Stimulated activated CD4-positive, alpha-beta T cell treated with anti-CD3 and anti-CD28 coated beads, Interleukin-1b, Interleukin-23, amount 100 ng/mL, for 48 hours (primary cell): ENCODE results near the gene CTNNA3.
"Not testable (repeated sequence)": the region's sequence is repeated elsewhere in the genome, so short reads cannot be mapped to it uniquely, and the experiment has no call there.

Experiments used
- DNase-seq: peaks from one replicate; pipeline ENCODE4 v3.0.0-alpha.2; 2020

Gene CTNNA3

GRCh38 chr10:66505003-66505657 is 1190.9 kb downstream of the CTNNA3 start:
- DNase-seq: no peak

GRCh38 chr10:66501356-66501755 is 1194.6 kb downstream of the CTNNA3 start:
- DNase-seq: no peak

GRCh38 chr10:66483966-66484365 is 1212.0 kb downstream of the CTNNA3 start:
- no peak for DNase-seq

GRCh38 chr10:66472156-66472555 is 1223.8 kb downstream of the CTNNA3 start:
- DNase-seq: no peak

GRCh38 chr10:66467042-66467441 is 1229.0 kb downstream of the CTNNA3 start:
- DNase-seq: no peak

- DNase-seq: no peak
Observed at GRCh38 chr10:66466622-66467021, 1229.4 kb downstream of the CTNNA3 start.

- DNase-seq: no peak
Observed at GRCh38 chr10:66463611-66464010, 1232.4 kb downstream of the CTNNA3 start.

GRCh38 chr10:66457629-66458028 is 1238.4 kb downstream of the CTNNA3 start:
- no peak for DNase-seq

- no peak for DNase-seq
Observed at GRCh38 chr10:66455304-66455703, 1240.7 kb downstream of the CTNNA3 start.

- no peak for DNase-seq
Observed at GRCh38 chr10:66440568-66440967, 1255.4 kb downstream of the CTNNA3 start.

GRCh38 chr10:66414943-66415342 is 1281.1 kb downstream of the CTNNA3 start:
- DNase-seq: no peak

- DNase-seq: no peak
Observed at GRCh38 chr10:66405566-66405965, 1290.4 kb downstream of the CTNNA3 start.

- no peak for DNase-seq
Observed at GRCh38 chr10:66398669-66399068, 1297.3 kb downstream of the CTNNA3 start.

GRCh38 chr10:66394342-66395063 is 1301.5 kb downstream of the CTNNA3 start:
- no peak for DNase-seq

GRCh38 chr10:66390926-66391325 is 1305.1 kb downstream of the CTNNA3 start:
- DNase-seq: no peak

- no peak for DNase-seq
Observed at GRCh38 chr10:66381045-66381444, 1315.0 kb downstream of the CTNNA3 start.

GRCh38 chr10:66378117-66378876 is 1317.7 kb downstream of the CTNNA3 start:
- DNase-seq: no peak

- DNase-seq: no peak
Observed at GRCh38 chr10:66368146-66368545, 1327.8 kb downstream of the CTNNA3 start.

GRCh38 chr10:66366163-66366562 is 1329.8 kb downstream of the CTNNA3 start:
- DNase-seq: no peak

GRCh38 chr10:66365686-66366085 is 1330.3 kb downstream of the CTNNA3 start:
- no peak for DNase-seq

GRCh38 chr10:66362522-66362921 is 1333.5 kb downstream of the CTNNA3 start:
- DNase-seq: no peak

- DNase-seq: not testable (repeated sequence)
Observed at GRCh38 chr10:66353822-66354221, 1342.2 kb downstream of the CTNNA3 start.

- DNase-seq: no peak
Observed at GRCh38 chr10:66353422-66353821, 1342.6 kb downstream of the CTNNA3 start.
